ENCODE data around the gene TASP1. TPM values are rescaled to one million over a fixed set of nuclear protein-coding genes. Genes with fewer than 3 reads are reported as not detected.

The TASP1 gene
- total and polyA plus RNA-seq, 2 experiments from 2014 or later, result 7.6 to 8.4 TPM

DNA sequence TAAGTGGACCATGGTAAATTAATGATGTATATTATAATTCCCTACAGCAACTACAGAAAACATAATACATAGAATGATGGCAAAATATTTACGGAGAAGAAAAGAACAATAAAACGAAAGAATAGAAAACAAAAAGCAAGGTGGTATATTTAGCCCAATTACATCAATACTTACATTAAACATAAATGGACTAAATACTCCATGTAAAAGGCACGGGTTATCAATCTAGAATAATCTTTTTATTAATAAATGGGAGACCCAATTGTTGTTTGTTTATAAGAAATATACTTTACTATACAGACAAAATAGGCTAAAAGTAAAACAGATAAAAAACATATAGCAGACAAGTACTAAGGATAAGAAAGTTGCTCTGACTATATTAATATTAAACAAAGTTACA, 137.2 kb downstream of the TASP1 start:
- no peak overlapping the region for H3K9ac ChIP-seq
- H3K4me2 ChIP-seq (ENCODE audit: unreplicated experiment), result no peak overlapping the region
- in situ Hi-C loops (cut with MboI), result no loop called here
- H4K20me1 ChIP-seq (ENCODE audit: insufficient read depth), result no peaks in the 10 kb centered on the region
- no peak for DNase-seq
- 96 to 97% methylated on average over 3 of the region's 3 CpGs for WGBS, 2 experiments (ENCODE audit: low coverage in 1 of 2, low lambda C conversion rate in 2 of 2, missing lambda C conversion rate in 2 of 2)
- H3K4me3 ChIP-seq, result no peak overlapping the region
- H3K9me2 ChIP-seq (ENCODE audit: insufficient read depth), result no peaks in the 10 kb centered on the region
- no peak overlapping the region for H2AFZ ChIP-seq
- H3K27ac ChIP-seq, result no peak overlapping the region
- H3K27me3 ChIP-seq (replicated peaks; ENCODE audit: insufficient read depth), result no peaks in the 10 kb centered on the region
- no peaks in the 10 kb centered on the region for H3K4me1 ChIP-seq (ENCODE audit: insufficient read depth)
- no peaks in the 10 kb centered on the region for H3K79me2 ChIP-seq (ENCODE audit: insufficient read depth)
- no peaks in the 10 kb centered on the region for H3F3A ChIP-seq (ENCODE audit: insufficient read depth)
- H3K36me3 ChIP-seq (ENCODE audit: low read depth), result 0 out of 2 replicates have a peak, but pooled peaks cover 4% of the 10 kb centered on the region
- H3K9me3 ChIP-seq (ENCODE audit: low read depth), result peaks cover 8% of the 10 kb centered on the region
- no peak for TF ChIP-seq EZH2phosphoT487 (IDR thresholded peaks at IDR 0.05; ENCODE audit: insufficient read depth, low read depth)
- TF ChIP-seq EZH2 (IDR thresholded peaks at IDR 0.05; ENCODE audit: insufficient read depth, poor library complexity, severe bottlenecking), result no peak

- Histone ChIP-seq H3K9ac (no peak overlapping the region), H3F3A (ENCODE audit: insufficient read depth) (peaks cover 24% of the 10 kb centered on the region), H4K20me1 (ENCODE audit: insufficient read depth) (no peaks in the 10 kb centered on the region), H3K9me3 (ENCODE audit: low read depth) (no peaks in the 10 kb centered on the region), H3K9me2 (ENCODE audit: insufficient read depth) (no peaks in the 10 kb centered on the region), H3K79me2 (ENCODE audit: insufficient read depth) (no peaks in the 10 kb centered on the region), H3K4me3 (no peak overlapping the region), H3K27ac (no peak overlapping the region), H3K4me1 (ENCODE audit: insufficient read depth) (peaks cover 25% of the 10 kb centered on the region), H3K27me3 (replicated peaks; ENCODE audit: insufficient read depth) (no peaks in the 10 kb centered on the region), H3K4me2 (ENCODE audit: unreplicated experiment) (no peak overlapping the region), H2AFZ (no peak overlapping the region), H3K36me3 (ENCODE audit: low read depth) (no peaks in the 10 kb centered on the region)
- TF ChIP-seq EZH2phosphoT487 (IDR thresholded peaks at IDR 0.05; ENCODE audit: insufficient read depth, low read depth) (no peak), EZH2 (IDR thresholded peaks at IDR 0.05; ENCODE audit: insufficient read depth, poor library complexity, severe bottlenecking) (no peak)
- in situ Hi-C loops (cut with MboI), result no loop called here
- DNase-seq, result peak; percentile 60
Measured at GRCh38 chr20:13494019-13494418, 144.7 kb downstream of the TASP1 start.

- H3K4me1 ChIP-seq (ENCODE audit: insufficient read depth), result peaks cover 25% of the 10 kb centered on the region
- H3K27me3 ChIP-seq (replicated peaks; ENCODE audit: insufficient read depth), result no peaks in the 10 kb centered on the region
- no peak overlapping the region for H3K27ac ChIP-seq
- H3K9ac ChIP-seq, result no peak overlapping the region
- H3K9me3 ChIP-seq (ENCODE audit: low read depth), result no peaks in the 10 kb centered on the region
- DNase-seq, result no peak
- H3K4me2 ChIP-seq (ENCODE audit: unreplicated experiment), result no peak overlapping the region
- H4K20me1 ChIP-seq (ENCODE audit: insufficient read depth), result no peaks in the 10 kb centered on the region
- H3K4me3 ChIP-seq, result no peak overlapping the region
- no peaks in the 10 kb centered on the region for H3K36me3 ChIP-seq (ENCODE audit: low read depth)
- TF ChIP-seq EZH2phosphoT487 (IDR thresholded peaks at IDR 0.05; ENCODE audit: insufficient read depth, low read depth) (no peak), EZH2 (IDR thresholded peaks at IDR 0.05; ENCODE audit: insufficient read depth, poor library complexity, severe bottlenecking) (no peak)
- 65 to 70% methylated on average over 2 of the region's 2 CpGs for WGBS, 2 experiments (ENCODE audit: low coverage in 1 of 2, low lambda C conversion rate in 2 of 2, missing lambda C conversion rate in 2 of 2)
- H3F3A ChIP-seq (ENCODE audit: insufficient read depth), result peaks cover 24% of the 10 kb centered on the region
- no peaks in the 10 kb centered on the region for H3K9me2 ChIP-seq (ENCODE audit: insufficient read depth)
- H2AFZ ChIP-seq, result no peak overlapping the region
- in situ Hi-C loops (cut with MboI), result no loop called here
- no peaks in the 10 kb centered on the region for H3K79me2 ChIP-seq (ENCODE audit: insufficient read depth)
Measured at GRCh38 chr20:13493143-13493542, 145.6 kb downstream of the TASP1 start.

- Histone ChIP-seq H3K27me3 (replicated peaks; ENCODE audit: insufficient read depth) (no peaks in the 10 kb centered on the region), H3K27ac (peak overlapping the region; percentile 76), H3K9ac (peak overlapping the region; percentile 54), H3K4me1 (ENCODE audit: insufficient read depth) (peaks cover 25% of the 10 kb centered on the region), H3K36me3 (ENCODE audit: low read depth) (no peaks in the 10 kb centered on the region), H3K4me2 (ENCODE audit: unreplicated experiment) (peak overlapping the region; percentile 72), H3K9me3 (ENCODE audit: low read depth) (no peaks in the 10 kb centered on the region), H4K20me1 (ENCODE audit: insufficient read depth) (no peaks in the 10 kb centered on the region), H3K79me2 (ENCODE audit: insufficient read depth) (no peaks in the 10 kb centered on the region), H2AFZ (peak overlapping the region; percentile 66), H3K9me2 (ENCODE audit: insufficient read depth) (no peaks in the 10 kb centered on the region), H3K4me3 (peak overlapping the region; percentile 54), H3F3A (ENCODE audit: insufficient read depth) (peaks cover 24% of the 10 kb centered on the region)
- DNase-seq, result peak; percentile 82
- 0 to 4% methylated on average over 3 of the region's 3 CpGs for WGBS, 2 experiments (ENCODE audit: low coverage in 1 of 2, low lambda C conversion rate in 2 of 2, missing lambda C conversion rate in 2 of 2)
- no peak for TF ChIP-seq EZH2phosphoT487 (IDR thresholded peaks at IDR 0.05; ENCODE audit: insufficient read depth, low read depth)
- TF ChIP-seq EZH2 (IDR thresholded peaks at IDR 0.05; ENCODE audit: insufficient read depth, poor library complexity, severe bottlenecking), result no peak
- in situ Hi-C loops (cut with MboI), result no loop called here
Measured at GRCh38 chr20:13492001-13492481, 146.7 kb downstream of the TASP1 start.

DNA sequence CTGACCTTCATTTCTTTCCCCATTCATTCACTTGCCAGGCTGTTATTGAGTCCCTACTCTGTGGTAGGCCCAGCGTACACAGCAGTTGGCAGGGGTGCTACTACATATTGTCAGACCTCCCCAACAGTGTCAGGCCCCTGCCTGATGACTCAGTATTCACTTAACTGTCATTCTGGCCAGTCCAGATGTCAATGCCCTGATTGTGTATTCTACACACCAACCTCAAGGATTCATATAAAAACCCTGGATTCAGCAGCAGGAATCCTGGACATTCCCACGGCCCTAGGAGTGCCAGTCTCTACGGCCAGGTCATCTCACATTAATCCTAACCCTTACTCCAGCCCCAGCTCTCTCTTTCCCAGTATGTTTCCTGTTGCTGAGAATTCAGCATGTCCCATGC, 151.5 kb downstream of the TASP1 start:
- Histone ChIP-seq H3K4me3 (no peak overlapping the region), H3K36me3 (ENCODE audit: low read depth) (0 out of 2 replicates have a peak, but pooled peaks cover 4% of the 10 kb centered on the region), H3F3A (ENCODE audit: insufficient read depth) (peaks cover 14% of the 10 kb centered on the region), H3K4me2 (ENCODE audit: unreplicated experiment) (no peak overlapping the region), H3K9ac (no peak overlapping the region), H2AFZ (no peak overlapping the region), H3K9me2 (ENCODE audit: insufficient read depth) (no peaks in the 10 kb centered on the region), H3K79me2 (ENCODE audit: insufficient read depth) (no peaks in the 10 kb centered on the region), H3K4me1 (ENCODE audit: insufficient read depth) (peaks cover 11% of the 10 kb centered on the region), H3K9me3 (ENCODE audit: low read depth) (no peaks in the 10 kb centered on the region), H4K20me1 (ENCODE audit: insufficient read depth) (no peaks in the 10 kb centered on the region), H3K27ac (no peak overlapping the region), H3K27me3 (replicated peaks; ENCODE audit: insufficient read depth) (no peaks in the 10 kb centered on the region)
- in situ Hi-C loops (cut with MboI), result no loop called here
- 97% methylated on average over 3 of the region's 3 CpGs for WGBS, 2 experiments (ENCODE audit: low coverage in 1 of 2, low lambda C conversion rate in 2 of 2, missing lambda C conversion rate in 2 of 2)
- TF ChIP-seq EZH2phosphoT487 (IDR thresholded peaks at IDR 0.05; ENCODE audit: insufficient read depth, low read depth) (no peak), EZH2 (IDR thresholded peaks at IDR 0.05; ENCODE audit: insufficient read depth, poor library complexity, severe bottlenecking) (no peak)
- no peak for DNase-seq
